ENCODE data around the gene PKD1.

DNA sequence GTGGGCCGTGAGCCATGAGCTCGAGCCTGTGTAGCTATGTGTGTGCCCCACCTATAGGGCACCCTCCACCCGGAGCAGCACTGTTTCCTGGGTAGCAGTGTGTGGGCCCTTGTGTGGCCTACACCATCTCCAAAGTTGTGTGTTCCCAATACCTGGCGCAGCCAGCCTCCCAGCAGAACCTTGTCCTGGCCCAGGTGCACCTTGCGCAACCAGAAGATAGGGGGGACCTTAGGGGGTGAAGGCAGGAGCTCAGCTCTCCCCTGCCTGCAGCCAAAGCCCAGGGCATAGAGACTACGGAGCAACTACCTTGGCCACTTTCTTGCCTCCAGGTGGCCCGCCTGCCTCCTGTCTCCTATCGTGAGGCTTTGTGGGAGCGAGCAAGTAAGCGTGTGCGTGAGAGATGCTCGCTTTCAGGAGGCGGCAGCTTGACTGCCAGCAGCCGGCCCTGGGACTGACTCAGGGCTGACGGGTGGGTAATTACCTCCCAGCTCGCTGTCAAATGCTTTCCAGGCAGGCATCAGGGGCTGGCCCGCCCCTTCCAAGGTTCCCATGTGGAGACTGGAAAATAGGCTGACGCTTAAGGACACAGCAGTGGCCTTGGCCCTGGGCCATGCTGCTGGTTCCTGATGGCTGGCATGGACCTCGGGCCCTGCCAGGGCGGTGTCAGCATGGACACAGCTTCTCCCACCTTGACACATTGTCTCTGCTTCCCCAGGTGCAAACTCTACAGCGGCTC, 38.9 kb upstream of the PKD1 start:
- TF ChIP-seq GATA2 (IDR thresholded peaks at IDR 0.05; ENCODE audit: low read depth, low read length) (no peak), GATA3 (IDR thresholded peaks at IDR 0.05; ENCODE audit: low read depth, low read length) (no peak)
